ENCODE measurements around the gene CAPNS1. TPM values are rescaled to one million over a fixed set of nuclear protein-coding genes. Genes with fewer than 3 reads are reported as not detected.

The CAPNS1 gene
- total and polyA plus RNA-seq, 2 of the 4 experiments (the other 2 are of a cell fraction) = 436 to 988 TPM

DNA sequence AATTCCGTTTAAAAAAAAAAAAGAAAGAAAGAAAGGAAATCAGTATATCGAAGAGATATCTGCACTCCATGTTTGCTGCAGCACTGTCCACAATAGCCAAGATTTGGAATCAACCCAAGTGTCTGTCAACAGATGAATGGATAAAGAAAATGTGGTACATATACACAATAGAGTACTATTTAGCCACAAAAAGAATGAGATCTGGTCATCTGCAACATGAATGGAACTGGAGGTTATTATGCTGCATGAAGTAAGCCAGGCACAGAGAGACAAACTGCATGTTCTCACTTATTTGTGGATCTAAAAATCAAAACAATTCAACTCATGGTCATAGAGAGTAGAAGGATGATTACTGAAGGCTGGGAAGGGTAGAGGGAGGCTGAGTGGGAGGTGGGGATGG, 58.3 kb downstream of the CAPNS1 start:
- H2AFZ ChIP-seq (replicated peaks; ENCODE audit: low read length, poor library complexity) = no peak overlapping the region
- H3K4me2 ChIP-seq (ENCODE audit: low read depth, low read length) = no peak overlapping the region
- H2AK9ac ChIP-seq (replicated peaks; ENCODE audit: low read depth, low read length, poor library complexity) = no peak overlapping the region
- no peak overlapping the region for H3K56ac ChIP-seq (ENCODE audit: extremely low read depth, insufficient read depth, low read length)
- no CpG with 5 or more reads among the region's 2 CpGs for WGBS, 2 experiments (ENCODE audit: extremely low coverage in 2 of 2, insufficient read length in 1 of 2)
- POLR2A ChIA-PET (ENCODE audit: unreplicated experiment) = no interaction called here
- no peak overlapping the region for H2BK120ac ChIP-seq (ENCODE audit: low read depth, low read length)
- no peak overlapping the region for H2BK15ac ChIP-seq (ENCODE audit: low read depth, low read length)
- no peak overlapping the region for H2BK5ac ChIP-seq (ENCODE audit: low read depth, low read length, poor library complexity, severe bottlenecking)
- H3K4ac ChIP-seq (ENCODE audit: low read depth, low read length) = no peak overlapping the region
- dilution Hi-C loops (cut with HindIII; ENCODE audit: low sequenced_read_pairs, unreplicated experiment) (no loop called here), intact Hi-C loops (cut with micrococcal nuclease) (no loop called here), in situ Hi-C loops (cut with MboI; ENCODE audit: low sequenced_read_pairs) (loop anchor here (25.0 kb wide), 1 partner anchor 289 kb away; the partner anchor contains the start of gene ZNF566)
- no peak for DNase-seq
- CTCF ChIA-PET = no interaction called here
- no TSS peak for BruUV-seq (replicated peaks)
- no peaks in the 10 kb centered on the region for H4K20me1 ChIP-seq (ENCODE audit: insufficient read depth, low read length)
- H3K18ac ChIP-seq (ENCODE audit: low read depth, low read length) = no peak overlapping the region
- H3K79me1 ChIP-seq (ENCODE audit: low read depth in 1 of 2, low read length in 2 of 2) = peaks cover 0 to 5% of the 10 kb centered on the region in 2 experiments; a peak in 2 of 4 replicates
- H3K4me3 ChIP-seq (ENCODE audit: insufficient read depth, low read depth, low read length) = no peak overlapping the region
- no peaks in the 10 kb centered on the region for H3K9me3 ChIP-seq (ENCODE audit: control insufficient read depth, insufficient read depth, low read length)
- H3K27me3 ChIP-seq (ENCODE audit: control insufficient read depth, insufficient read depth, low read length) = no peaks in the 10 kb centered on the region
- no peaks in the 10 kb centered on the region for H3K9me1 ChIP-seq (ENCODE audit: insufficient read depth, low read length)
- no peak for ATAC-seq (ENCODE audit: low read depth)
- no peak overlapping the region for H3K14ac ChIP-seq (replicated peaks; ENCODE audit: low read depth, low read length)
- no peak overlapping the region for H3K27ac ChIP-seq (ENCODE audit: insufficient read depth, low read length)
- H4K8ac ChIP-seq (ENCODE audit: low read depth in 2 of 2, low read length in 2 of 2) = no peak overlapping the region
- H4K5ac ChIP-seq (ENCODE audit: low read depth, low read length) = no peak overlapping the region
- H2BK20ac ChIP-seq (ENCODE audit: low read depth, low read length) = no peak overlapping the region
- no peak for TF ChIP-seq NFE2L2 (IDR thresholded peaks at IDR 0.05; ENCODE audit: low read depth, low read length)
- H3K9ac ChIP-seq (ENCODE audit: low read depth, low read length) = no peak overlapping the region
- no peak overlapping the region for H2AK5ac ChIP-seq (ENCODE audit: low read depth, low read length)
- no peak overlapping the region for H3K23ac ChIP-seq (ENCODE audit: low read depth, low read length)
- H4K91ac ChIP-seq (ENCODE audit: insufficient read depth, low read depth, low read length) = no peak overlapping the region
- no peaks in the 10 kb centered on the region for H3K4me1 ChIP-seq (ENCODE audit: control insufficient read depth, insufficient read depth, low read length)
- H3K36me3 ChIP-seq (ENCODE audit: control insufficient read depth, insufficient read depth, low read length) = peaks cover 16% of the 10 kb centered on the region

Other genes with a start within 250 kb of the CAPNS1 start
- gene NFKBID, start 239.5 kb upstream of the CAPNS1 start, total RNA-seq (2012; rRNA removed) = 1.1 and 1.4 TPM in 2 replicates
- 12.3 and 13.3 TPM in 2 replicates for gene NFKBID, start 239.5 kb upstream of the CAPNS1 start, polyA plus RNA-seq (2012; rRNA removed)
- gene HCST, start 237.5 kb upstream of the CAPNS1 start, total RNA-seq (2012; rRNA removed) = not detected in 2 replicates
- gene HCST, start 237.5 kb upstream of the CAPNS1 start, polyA plus RNA-seq (2012; rRNA removed) = 0.93 and 1.5 TPM in 2 replicates
- not detected in 2 replicates for gene TYROBP, start 231.8 kb upstream of the CAPNS1 start, total RNA-seq (2012; rRNA removed)
- not detected in 2 replicates for gene TYROBP, start 231.8 kb upstream of the CAPNS1 start, polyA plus RNA-seq (2012; rRNA removed)
- gene LRFN3, start 203.7 kb upstream of the CAPNS1 start, total RNA-seq (2012; rRNA removed) = 0.36 and 0.56 TPM in 2 replicates
- 4.8 TPM in 2 replicates for gene LRFN3, start 203.7 kb upstream of the CAPNS1 start, polyA plus RNA-seq (2012; rRNA removed)
- 4.8 and 5.0 TPM in 2 replicates for gene SDHAF1, start 144.9 kb upstream of the CAPNS1 start, total RNA-seq (2012; rRNA removed)
- gene SDHAF1, start 144.9 kb upstream of the CAPNS1 start, polyA plus RNA-seq (2012; rRNA removed) = 9.9 and 13.2 TPM in 2 replicates
- not detected in 2 replicates for gene SYNE4, start 131.3 kb upstream of the CAPNS1 start, total RNA-seq (2012; rRNA removed)
- gene SYNE4, start 131.3 kb upstream of the CAPNS1 start, polyA plus RNA-seq (2012; rRNA removed) = 0.27 and 0.34 TPM in 2 replicates
- 10.3 and 12.9 TPM in 2 replicates for gene ALKBH6, start 125.9 kb upstream of the CAPNS1 start, total RNA-seq (2012; rRNA removed)
- 38.7 and 42.7 TPM in 2 replicates for gene ALKBH6, start 125.9 kb upstream of the CAPNS1 start, polyA plus RNA-seq (2012; rRNA removed)
- 5.0 and 5.4 TPM in 2 replicates for gene CLIP3, start 107.2 kb upstream of the CAPNS1 start, total RNA-seq (2012; rRNA removed)
- gene CLIP3, start 107.2 kb upstream of the CAPNS1 start, polyA plus RNA-seq (2012; rRNA removed) = 24.4 and 28.7 TPM in 2 replicates
- 1.8 and 2.2 TPM in 2 replicates for gene THAP8, start 85.8 kb upstream of the CAPNS1 start, total RNA-seq (2012; rRNA removed)
- 5.9 and 7.2 TPM in 2 replicates for gene THAP8, start 85.8 kb upstream of the CAPNS1 start, polyA plus RNA-seq (2012; rRNA removed)
- 4.5 and 5.0 TPM in 2 replicates for gene WDR62, start 85.2 kb upstream of the CAPNS1 start, total RNA-seq (2012; rRNA removed)
- gene WDR62, start 85.2 kb upstream of the CAPNS1 start, polyA plus RNA-seq (2012; rRNA removed) = 7.0 and 8.2 TPM in 2 replicates
- gene OVOL3, start 28.9 kb upstream of the CAPNS1 start, total RNA-seq (2012; rRNA removed) = not detected in 2 replicates
- not detected in 2 replicates for gene OVOL3, start 28.9 kb upstream of the CAPNS1 start, polyA plus RNA-seq (2012; rRNA removed)
- 35.8 and 48.3 TPM in 2 replicates for gene POLR2I, start 25.2 kb upstream of the CAPNS1 start, total RNA-seq (2012; rRNA removed)
- gene POLR2I, start 25.2 kb upstream of the CAPNS1 start, polyA plus RNA-seq (2012; rRNA removed) = 59.7 and 105 TPM in 2 replicates
- gene TBCB, start 24.6 kb upstream of the CAPNS1 start, total RNA-seq (2012; rRNA removed) = 182 and 185 TPM in 2 replicates
- 269 and 315 TPM in 2 replicates for gene TBCB, start 24.6 kb upstream of the CAPNS1 start, polyA plus RNA-seq (2012; rRNA removed)
- gene COX7A1, start 12.4 kb downstream of the CAPNS1 start, total RNA-seq (2012; rRNA removed) = 0.54 and 1.1 TPM in 2 replicates
- gene COX7A1, start 12.4 kb downstream of the CAPNS1 start, polyA plus RNA-seq (2012; rRNA removed) = 6.9 and 8.4 TPM in 2 replicates
- 6.4 and 7.5 TPM in 2 replicates for gene ZNF565, start 74.6 kb downstream of the CAPNS1 start, total RNA-seq (2012; rRNA removed)
- 2.1 and 2.3 TPM in 2 replicates for gene ZNF565, start 74.6 kb downstream of the CAPNS1 start, polyA plus RNA-seq (2012; rRNA removed)
- 106 and 129 TPM in 2 replicates for gene ZNF146, start 75.0 kb downstream of the CAPNS1 start, total RNA-seq (2012; rRNA removed)
- gene ZNF146, start 75.0 kb downstream of the CAPNS1 start, polyA plus RNA-seq (2012; rRNA removed) = 42.6 and 61.6 TPM in 2 replicates
- 2.0 and 2.2 TPM in 2 replicates for gene ZFP14, start 239.1 kb downstream of the CAPNS1 start, total RNA-seq (2012; rRNA removed)
- 0.46 and 0.67 TPM in 2 replicates for gene ZFP14, start 239.1 kb downstream of the CAPNS1 start, polyA plus RNA-seq (2012; rRNA removed)